ENCODE results near the gene PLA2G2A. TPM values are rescaled to one million over a fixed set of nuclear protein-coding genes. Genes with fewer than 3 reads are reported as not detected.

Gene PLA2G2A
- total RNA-seq, 3 donors from 2014 or later (not counting 1 experiment from before 2014, with no cell fraction given), result not detected

DNA sequence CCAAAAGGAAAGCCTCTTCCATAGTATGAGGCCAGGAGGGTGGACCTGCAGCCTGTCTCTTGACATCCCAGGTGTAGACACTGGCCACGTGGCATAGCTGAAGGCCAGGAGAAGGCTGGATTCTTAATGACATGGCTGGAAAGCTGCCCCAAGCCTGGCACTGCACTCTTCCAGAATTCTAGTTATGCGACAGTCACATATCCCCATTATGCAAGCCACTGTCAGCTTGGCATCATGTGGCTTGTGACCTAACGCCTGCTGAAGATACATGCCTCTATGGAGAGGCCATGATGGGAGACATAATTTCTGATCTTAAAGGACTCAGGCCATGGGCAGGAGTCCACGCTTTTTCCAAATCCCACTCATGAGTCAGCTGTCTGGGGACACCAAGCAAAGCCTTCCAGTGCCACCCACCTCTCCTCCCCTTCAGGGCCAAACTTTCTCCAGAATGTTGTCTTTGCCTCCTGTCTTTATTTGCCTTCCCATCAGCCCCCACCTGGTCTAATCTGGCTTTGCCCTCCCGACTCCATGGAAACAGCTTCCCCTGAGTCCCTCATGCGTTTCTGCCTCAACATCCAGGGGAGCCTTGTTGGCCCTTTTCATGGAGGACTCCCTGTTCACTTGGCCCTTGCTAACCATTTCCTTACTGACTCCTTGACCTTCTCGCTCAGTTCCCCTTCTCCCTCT, 3.0 kb downstream of the PLA2G2A start:
- H3K9me3 ChIP-seq (ENCODE audit: control insufficient read depth, insufficient read depth, low read length), result no peaks in the 10 kb centered on the region
- no peaks in the 10 kb centered on the region for H3K27me3 ChIP-seq (ENCODE audit: control insufficient read depth, insufficient read depth, low read length)
- DNase-seq (no peak), ATAC-seq (no peak)
- H3K4me1 Mint-ChIP-seq, result no peaks in the 10 kb centered on the region
- no peak overlapping the region for H3K27ac Mint-ChIP-seq
- H3K36me3 Mint-ChIP-seq, result no peaks in the 10 kb centered on the region
- H3K27me3 Mint-ChIP-seq (ENCODE audit: low read depth in 2 of 2), result peaks cover 20 to 27% of the 10 kb centered on the region in 2 donors
- H3K4me3 ChIP-seq (ENCODE audit: low read length), result no peak overlapping the region
- no peak overlapping the region for H3K4me3 Mint-ChIP-seq
- TF ChIP-seq, protein P1, sequence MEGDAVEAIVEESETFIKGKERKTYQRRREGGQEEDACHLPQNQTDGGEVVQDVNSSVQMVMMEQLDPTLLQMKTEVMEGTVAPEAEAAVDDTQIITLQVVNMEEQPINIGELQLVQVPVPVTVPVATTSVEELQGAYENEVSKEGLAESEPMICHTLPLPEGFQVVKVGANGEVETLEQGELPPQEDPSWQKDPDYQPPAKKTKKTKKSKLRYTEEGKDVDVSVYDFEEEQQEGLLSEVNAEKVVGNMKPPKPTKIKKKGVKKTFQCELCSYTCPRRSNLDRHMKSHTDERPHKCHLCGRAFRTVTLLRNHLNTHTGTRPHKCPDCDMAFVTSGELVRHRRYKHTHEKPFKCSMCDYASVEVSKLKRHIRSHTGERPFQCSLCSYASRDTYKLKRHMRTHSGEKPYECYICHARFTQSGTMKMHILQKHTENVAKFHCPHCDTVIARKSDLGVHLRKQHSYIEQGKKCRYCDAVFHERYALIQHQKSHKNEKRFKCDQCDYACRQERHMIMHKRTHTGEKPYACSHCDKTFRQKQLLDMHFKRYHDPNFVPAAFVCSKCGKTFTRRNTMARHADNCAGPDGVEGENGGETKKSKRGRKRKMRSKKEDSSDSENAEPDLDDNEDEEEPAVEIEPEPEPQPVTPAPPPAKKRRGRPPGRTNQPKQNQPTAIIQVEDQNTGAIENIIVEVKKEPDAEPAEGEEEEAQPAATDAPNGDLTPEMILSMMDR (IDR thresholded peaks at IDR 0.05), result no peak
- intact Hi-C loops (cut with micrococcal nuclease), result no loop called here
- WGBS (ENCODE audit: insufficient coverage), result 84% methylated on average over 7 of the region's 7 CpGs
- H3K27ac ChIP-seq (ENCODE audit: low read length), result no peak overlapping the region
- H3K4me1 ChIP-seq (ENCODE audit: control insufficient read depth, insufficient read depth, low read length), result no peaks in the 10 kb centered on the region
- no peaks in the 10 kb centered on the region for H3K9me3 Mint-ChIP-seq
- H3K36me3 ChIP-seq (ENCODE audit: control insufficient read depth, insufficient read depth, low read length), result no peaks in the 10 kb centered on the region

GRCh38 chr1:19975423-19976193, 3.8 kb downstream of the PLA2G2A start:
- DNase-seq (no peak), ATAC-seq (no peak)
- no peaks in the 10 kb centered on the region for H3K36me3 ChIP-seq (ENCODE audit: control insufficient read depth, insufficient read depth, low read length)
- no peak overlapping the region for H3K4me3 Mint-ChIP-seq
- peaks cover 24 to 30% of the 10 kb centered on the region in 2 donors for H3K27me3 Mint-ChIP-seq (ENCODE audit: low read depth in 2 of 2)
- H3K36me3 Mint-ChIP-seq, result no peaks in the 10 kb centered on the region
- H3K4me1 ChIP-seq (ENCODE audit: control insufficient read depth, insufficient read depth, low read length), result no peaks in the 10 kb centered on the region
- H3K9me3 ChIP-seq (ENCODE audit: control insufficient read depth, insufficient read depth, low read length), result no peaks in the 10 kb centered on the region
- H3K27ac ChIP-seq (ENCODE audit: low read length), result no peak overlapping the region
- intact Hi-C loops (cut with micrococcal nuclease), result loop anchor here (1.0 kb wide), 2 partner anchors 177 to 220 kb away; no protein-coding TSS in a partner anchor
- TF ChIP-seq, protein P1 (IDR thresholded peaks at IDR 0.05), result no peak
- no peak overlapping the region for H3K27ac Mint-ChIP-seq
- H3K4me3 ChIP-seq (ENCODE audit: low read length), result no peak overlapping the region
- no peaks in the 10 kb centered on the region for H3K4me1 Mint-ChIP-seq
- no peaks in the 10 kb centered on the region for H3K27me3 ChIP-seq (ENCODE audit: control insufficient read depth, insufficient read depth, low read length)
- WGBS (ENCODE audit: insufficient coverage), result 63% methylated on average over 5 of the region's 6 CpGs
- H3K9me3 Mint-ChIP-seq, result no peaks in the 10 kb centered on the region

DNA sequence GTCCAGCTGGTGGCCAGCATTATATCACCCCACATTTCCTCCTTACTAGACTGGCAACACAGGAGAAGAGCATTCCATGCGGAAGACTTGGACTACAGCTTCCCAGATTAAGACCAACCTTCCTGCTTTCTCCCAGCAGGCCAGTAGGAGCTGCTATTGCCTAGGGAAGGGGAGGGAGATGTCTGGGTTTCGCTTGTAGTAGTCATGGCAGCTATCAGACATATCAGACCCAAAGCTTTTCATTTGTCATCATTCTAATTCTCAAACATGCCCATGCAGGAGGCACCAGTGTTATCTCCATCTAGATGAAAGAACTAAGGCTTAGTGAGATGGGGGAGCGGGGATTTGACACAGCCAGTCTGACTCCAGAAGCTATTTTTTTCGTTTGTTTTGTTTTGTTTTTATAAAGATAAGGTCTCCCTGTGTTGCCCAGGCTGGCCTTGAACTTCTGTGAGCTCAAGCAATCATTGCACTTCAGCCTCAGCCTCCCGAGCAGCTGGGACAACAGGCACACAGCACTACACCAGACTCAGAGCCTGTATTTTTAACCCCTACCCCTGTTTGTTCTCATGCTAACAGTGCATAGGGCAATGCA, 4.5 kb downstream of the PLA2G2A start:
- TF ChIP-seq, protein P1 (IDR thresholded peaks at IDR 0.05), result peak; percentile 71
- Mint-ChIP-seq H3K9me3 (no peaks in the 10 kb centered on the region), H3K4me3 (no peak overlapping the region), H3K36me3 (no peaks in the 10 kb centered on the region), H3K27ac (no peak overlapping the region), H3K4me1 (no peaks in the 10 kb centered on the region), H3K27me3 (ENCODE audit: low read depth in 2 of 2) (peaks cover 30 to 32% of the 10 kb centered on the region in 2 donors)
- no peaks in the 10 kb centered on the region for H3K9me3 ChIP-seq (ENCODE audit: control insufficient read depth, insufficient read depth, low read length)
- H3K27me3 ChIP-seq (ENCODE audit: control insufficient read depth, insufficient read depth, low read length), result no peaks in the 10 kb centered on the region
- no peak overlapping the region for H3K4me3 ChIP-seq (ENCODE audit: low read length)
- ATAC-seq (peak; percentile 49 to 75 (median 60)), DNase-seq (peak in 1 of 2 donors; percentile 57)
- no peak overlapping the region for H3K27ac ChIP-seq (ENCODE audit: low read length)
- intact Hi-C loops (cut with micrococcal nuclease), result loop anchor here (1.0 kb wide), 2 partner anchors 177 to 220 kb away; no protein-coding TSS in a partner anchor
- 42% methylated on average over 4 of the region's 5 CpGs for WGBS (ENCODE audit: insufficient coverage)
- H3K36me3 ChIP-seq (ENCODE audit: control insufficient read depth, insufficient read depth, low read length), result no peaks in the 10 kb centered on the region
- no peaks in the 10 kb centered on the region for H3K4me1 ChIP-seq (ENCODE audit: control insufficient read depth, insufficient read depth, low read length)

Measured in natural killer cell (primary cell).